HCT116 (cell line): ENCODE results near the gene DCST2. TPM values are rescaled to one million over a fixed set of nuclear protein-coding genes. Genes with fewer than 3 reads are reported as not detected.

Source experiments
- ATAC-seq: fragments of 200-7000 bp; cut with Tn5 transposase; 2 replicates; pipeline ENCODE4 v1.9.1; 2020; ENCODE audit warnings: mild to moderate bottlenecking, moderate library complexity
- BruUV-seq: library from RNA; stranded (reverse); fragments of 400-500 nt; replicated peaks from 2 replicates; lab custom pipeline; 2021; lab: Mats Ljungman, UMichigan
- CTCF ChIA-PET: fragments of 300-600 bp; sonication (Branson Sonifier 250); formaldehyde crosslinking; loops from one replicate; lab custom pipeline; 2021; ENCODE audit warnings: antibody characterized with exemption; lab: Charles Lee
- POLR2A ChIA-PET: fragments of 300-600, 350-600 bp; sonication (Branson Sonifier 250); formaldehyde crosslinking; loops from one replicate; lab custom pipeline; 2021; ENCODE audit warnings: antibody characterized with exemption; lab: Charles Lee
- RAD21 ChIA-PET, 2 experiments: fragments of 300-600 bp; sonication (Branson Sonifier 250); formaldehyde crosslinking; loops; one replicate each; lab custom pipeline; 2023; ENCODE audit warnings: low total read pairs in 2 of 2; ENCODE audit not compliant: uncharacterized antibody in 2 of 2, unreplicated experiment in 2 of 2, low non-redundant PET in 1 of 2; lab: Charles Lee
- DNase-seq: peaks from one replicate; pipeline ENCODE4 v3.0.0-alpha.2; 2010; ENCODE audit warnings: low read depth, low spot score
- H2AFZ ChIP-seq: fragments of 200-600 bp; shearing (Covaris generic), sonication (generic); 2 replicates; pipeline ENCODE4 v1.6.1; 2017; ENCODE audit warnings: low read depth, mixed run types, mixed read lengths, antibody characterized with exemption, low read length; ENCODE audit not compliant: poor library complexity, severe bottlenecking
- H3K27ac ChIP-seq: 2 replicates; pipeline ENCODE4 v1.5.1; 2012; ENCODE audit warnings: low read depth, low read length
- H3K27me3 ChIP-seq: fragments of 200-600 bp; sonication (generic); 2 replicates; pipeline ENCODE4 v1.6.1; 2016; ENCODE audit warnings: mixed run types, low read length, mixed read lengths; ENCODE audit not compliant: insufficient read depth
- H3K36me3 ChIP-seq, 2 experiments: fragments of 200-500 bp in 1 of 2; fragments of 200-600 bp in 1 of 2; sonication (Bioruptor generic) in 1 of 2; sonication (generic) in 1 of 2; 2 replicates each; pipeline versions ENCODE4 v1.5.1 to v1.6.1; 2014 to 2016; ENCODE audit warnings: low read length in 2 of 2, inconsistent platforms in 1 of 2, mixed read lengths in 1 of 2, mixed run types in 1 of 2; ENCODE audit not compliant: insufficient read depth in 2 of 2, control insufficient read depth in 1 of 2
- H3K4me1 ChIP-seq, 2 experiments: fragments of 200-600 bp in 1 of 2; sonication (generic) in 1 of 2; 2 replicates each; pipeline versions ENCODE4 v1.5.1 to v1.6.1; 2012 to 2017; ENCODE audit warnings: low read length in 2 of 2, inconsistent platforms in 1 of 2, mild to moderate bottlenecking in 1 of 2, mixed read lengths in 1 of 2, mixed run types in 1 of 2, moderate library complexity in 1 of 2; ENCODE audit not compliant: insufficient read depth in 2 of 2, control insufficient read depth in 1 of 2
- H3K4me2 ChIP-seq: fragments of 200-600 bp; sonication (generic); 2 replicates; pipeline ENCODE4 v1.6.1; 2017; ENCODE audit warnings: mixed run types, low read length, mixed read lengths
- H3K4me3 ChIP-seq, 2 experiments: fragments of 200-600 bp in 1 of 2; sonication (generic) in 1 of 2; replicated peaks in 1 of 2; 2 replicates each; pipeline ENCODE4 v1.5.1; 2011 to 2016; ENCODE audit warnings: low read length in 2 of 2, control low read depth in 1 of 2, low read depth in 1 of 2, mild to moderate bottlenecking in 1 of 2, mixed read lengths in 1 of 2, mixed run types in 1 of 2
- H3K79me2 ChIP-seq: fragments of 200-600 bp; sonication (generic); 2 replicates; pipeline ENCODE4 v1.6.1; 2017; ENCODE audit warnings: mild to moderate bottlenecking, mixed run types, low read length, moderate library complexity, mixed read lengths; ENCODE audit not compliant: insufficient read depth
- H3K9ac ChIP-seq: fragments of 200-600 bp; sonication (generic); 2 replicates; pipeline ENCODE4 v1.6.1; 2016; ENCODE audit warnings: low read length, mixed read lengths
- H3K9me2 ChIP-seq: fragments of 200-600 bp; sonication (generic), shearing (Covaris generic); 2 replicates; pipeline ENCODE4 v1.6.1; 2017; ENCODE audit warnings: mixed run types, mild to moderate bottlenecking, moderate library complexity; ENCODE audit not compliant: insufficient read depth
- H3K9me3 ChIP-seq, 2 experiments: fragments of 200-500 bp in 1 of 2; fragments of 200-600 bp in 1 of 2; sonication (Bioruptor generic) in 1 of 2; sonication (generic) in 1 of 2; 2 replicates each; pipeline ENCODE4 v1.6.1; 2014 to 2017; ENCODE audit warnings: low read length in 2 of 2, mixed read lengths in 2 of 2, inconsistent platforms in 1 of 2, low read depth in 1 of 2, mild to moderate bottlenecking in 1 of 2, mixed run types in 1 of 2, moderate library complexity in 1 of 2; ENCODE audit not compliant: control insufficient read depth in 1 of 2, insufficient read depth in 1 of 2
- H4K20me1 ChIP-seq: fragments of 200-600 bp; sonication (generic), shearing (Covaris generic); 2 replicates; pipeline ENCODE4 v1.6.1; 2017; ENCODE audit warnings: mixed run types, mild to moderate bottlenecking, moderate library complexity; ENCODE audit not compliant: insufficient read depth
- CBX3 ChIP-seq: IDR thresholded peaks from 2 replicates; pipeline ENCODE4 v1.6.1; 2012; ENCODE audit warnings: low read depth
- CEBPB ChIP-seq: IDR thresholded peaks from 2 replicates; pipeline ENCODE4 v1.6.1; 2012; ENCODE audit warnings: low read depth
- CTCF ChIP-seq, 3 experiments: fragments of 200-600 bp in 1 of 3; sonication (generic) in 1 of 3; IDR thresholded peaks in 2 of 3; conservative IDR thresholded peaks in 1 of 3; 2 replicates each; pipeline ENCODE4 v1.5.1; 2012 to 2017; ENCODE audit warnings: low read depth in 2 of 3, low read length in 2 of 3, antibody characterized with exemption in 1 of 3, borderline replicate concordance in 1 of 3, control low read depth in 1 of 3, mild to moderate bottlenecking in 1 of 3, mixed read lengths in 1 of 3, mixed run types in 1 of 3, moderate library complexity in 1 of 3; ENCODE audit not compliant: insufficient read depth in 1 of 3
- EZH2phosphoT487 ChIP-seq: fragments of 200-600 bp; IDR thresholded peaks from 2 replicates; pipeline ENCODE4 v1.6.1; 2018; ENCODE audit warnings: antibody characterized with exemption, borderline replicate concordance
- FOSL1 ChIP-seq: IDR thresholded peaks from 2 replicates; pipeline ENCODE4 v1.6.1; 2012; ENCODE audit warnings: low read depth
- JUND ChIP-seq: IDR thresholded peaks from 2 replicates; pipeline ENCODE4 v1.6.1; 2012
- POLR2A ChIP-seq: IDR thresholded peaks from 2 replicates; pipeline ENCODE4 v1.7.0; 2011; ENCODE audit warnings: borderline replicate concordance; ENCODE audit not compliant: insufficient read depth, insufficient read length; ENCODE audit errors: extremely low read depth
- SIN3A ChIP-seq: IDR thresholded peaks from 2 replicates; pipeline ENCODE4 v1.6.1; 2012; ENCODE audit warnings: low read depth
- SP1 ChIP-seq: IDR thresholded peaks from 2 replicates; pipeline ENCODE4 v1.6.1; 2012; ENCODE audit warnings: low read depth
- TCF7L2 ChIP-seq: IDR thresholded peaks from 2 replicates; pipeline ENCODE4 v1.7.0; 2011; ENCODE audit warnings: borderline replicate concordance, inconsistent platforms; ENCODE audit not compliant: insufficient read depth, insufficient read length; ENCODE audit errors: extremely low read depth
- ZBTB33 ChIP-seq: IDR thresholded peaks from 2 replicates; pipeline ENCODE4 v1.6.1; 2011; ENCODE audit warnings: mild to moderate bottlenecking, low read length, moderate library complexity; ENCODE audit not compliant: insufficient replicate concordance; ENCODE audit errors: extremely low read depth
- intact Hi-C: fragments of 100-400 bp; cut with micrococcal nuclease; formaldehyde crosslinking; loops from 2 replicates; pipeline ENCODE4 v1.10.0; 2022
- total RNA-seq: library from RNA; stranded (reverse); gene quantifications from one replicate; pipeline ENCODE4 v1.2.1, GENCODE V29; 2021; ENCODE audit not compliant: unreplicated experiment
- TF ChIP-seq, protein P1 (sequence below): IDR thresholded peaks from 2 replicates; pipeline ENCODE4 v1.6.1; 2012

DCST2 gene
- total RNA-seq, 1 experiment from 2014 or later = 2.0 TPM

DNA sequence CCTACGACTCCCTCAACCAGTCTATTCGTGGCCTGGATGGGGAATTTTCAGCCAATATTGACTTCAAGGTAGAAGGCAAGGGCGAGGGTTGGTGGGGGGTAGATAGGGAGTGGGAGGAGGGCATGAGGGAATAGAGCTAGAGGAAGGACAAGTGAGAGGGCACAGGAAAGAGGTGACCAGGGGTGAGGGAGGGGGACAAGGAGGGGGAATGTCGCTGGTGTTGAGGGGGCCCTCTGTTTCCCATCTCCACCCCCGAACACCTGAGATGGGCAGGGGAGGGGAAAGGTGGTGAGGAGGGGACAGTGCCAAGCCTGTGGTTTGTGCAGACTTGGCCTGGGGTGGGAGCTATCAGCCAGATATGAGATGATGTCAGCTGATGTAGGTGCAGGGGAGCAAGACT lies 9.2 kb upstream of the DCST2 start:
- Histone ChIP-seq H3K4me3 (no peak overlapping the region), H3K27me3 (no peaks in the 10 kb centered on the region), H3K36me3 (no peaks in the 10 kb centered on the region), H3K9me2 (no peaks in the 10 kb centered on the region), H3K27ac (no peak overlapping the region), H3K4me1 (peaks cover 9 to 29% of the 10 kb centered on the region in 2 experiments), H3K9ac (no peak overlapping the region), H3K4me2 (no peak overlapping the region), H3K79me2 (no peaks in the 10 kb centered on the region), H2AFZ (no peak overlapping the region), H3K9me3 (no peaks in the 10 kb centered on the region), H4K20me1 (no peaks in the 10 kb centered on the region)
- POLR2A ChIA-PET = interaction anchor here (0.6 kb wide), 1 partner anchor 40 kb away, joined by 4 read pairs; no protein-coding TSS in a partner anchor
- CTCF ChIA-PET = interaction anchor here (1.4 to 4.0 kb wide), 3 partner anchors 26 to 42 kb away, joined by 4 to 32 read pairs (median 6); no protein-coding TSS in a partner anchor
- RAD21 ChIA-PET = no interaction called here
- intact Hi-C loops = no loop called here
- BruUV-seq = no TSS peak
- TF ChIP-seq POLR2A = no peak
- TF ChIP-seq ZBTB33 = no peak
- TF ChIP-seq CEBPB = no peak
- TF ChIP-seq, protein P1, sequence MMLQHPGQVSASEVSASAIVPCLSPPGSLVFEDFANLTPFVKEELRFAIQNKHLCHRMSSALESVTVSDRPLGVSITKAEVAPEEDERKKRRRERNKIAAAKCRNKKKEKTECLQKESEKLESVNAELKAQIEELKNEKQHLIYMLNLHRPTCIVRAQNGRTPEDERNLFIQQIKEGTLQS = no peak
- no peak for TF ChIP-seq JUND
- TF ChIP-seq CTCF (IDR thresholded peaks at IDR 0.05 in 2 of 3, conservative IDR thresholded peaks at IDR 0.05 in 1 of 3; ENCODE audit: borderline replicate concordance in 1 of 3, insufficient read depth in 1 of 3, low read depth in 2 of 3, low read length in 2 of 3) = no peak
- no peak for TF ChIP-seq SIN3A
- TF ChIP-seq SP1 = no peak
- no peak for TF ChIP-seq FOSL1
- TF ChIP-seq EZH2phosphoT487 = no peak
- no peak for TF ChIP-seq TCF7L2
- no peak for TF ChIP-seq CBX3
- no peak for ATAC-seq
- no peak for DNase-seq
